Hepatic stellate cell (primary cell): ENCODE data around the gene ALB.
A peak's percentile ranks its signal among the peaks of the same experiment; 100 is the strongest.

Source experiments
- DNase-seq: peaks from one replicate; pipeline ENCODE4 v3.0.0; 2011; ENCODE audit warnings: low spot score

Gene ALB

GRCh38 chr4:73432169-73433000 is 28.3 kb downstream of the ALB start:
- DNase-seq = no peak

DNA sequence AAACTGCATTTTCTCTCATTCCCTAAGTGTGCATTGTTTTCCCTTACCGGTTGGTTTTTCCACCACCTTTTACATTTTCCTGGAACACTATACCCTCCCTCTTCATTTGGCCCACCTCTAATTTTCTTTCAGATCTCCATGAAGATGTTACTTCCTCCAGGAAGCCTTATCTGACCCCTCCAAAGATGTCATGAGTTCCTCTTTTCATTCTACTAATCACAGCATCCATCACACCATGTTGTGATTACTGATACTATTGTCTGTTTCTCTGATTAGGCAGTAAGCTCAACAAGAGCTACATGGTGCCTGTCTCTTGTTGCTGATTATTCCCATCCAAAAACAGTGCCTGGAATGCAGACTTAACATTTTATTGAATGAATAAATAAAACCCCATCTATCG is 29.1 kb downstream of the ALB start:
- no peak for DNase-seq

DNA sequence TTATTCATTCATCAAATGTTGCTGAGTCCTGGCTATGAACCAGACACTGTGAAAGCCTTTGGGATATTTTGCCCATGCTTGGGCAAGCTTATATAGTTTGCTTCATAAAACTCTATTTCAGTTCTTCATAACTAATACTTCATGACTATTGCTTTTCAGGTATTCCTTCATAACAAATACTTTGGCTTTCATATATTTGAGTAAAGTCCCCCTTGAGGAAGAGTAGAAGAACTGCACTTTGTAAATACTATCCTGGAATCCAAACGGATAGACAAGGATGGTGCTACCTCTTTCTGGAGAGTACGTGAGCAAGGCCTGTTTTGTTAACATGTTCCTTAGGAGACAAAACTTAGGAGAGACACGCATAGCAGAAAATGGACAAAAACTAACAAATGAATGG is 30.2 kb downstream of the ALB start:
- DNase-seq = no peak

- DNase-seq = no peak
Measured at GRCh38 chr4:73435984-73436383, 31.9 kb downstream of the ALB start, which contains the start of gene AFP. Gene AFP (plus strand): TSS chr4:73436221. CDS start chr4:73436263, 42 bp downstream.

GRCh38 chr4:73436674-73437557 is 32.8 kb downstream of the ALB start:
- no peak for DNase-seq

DNA sequence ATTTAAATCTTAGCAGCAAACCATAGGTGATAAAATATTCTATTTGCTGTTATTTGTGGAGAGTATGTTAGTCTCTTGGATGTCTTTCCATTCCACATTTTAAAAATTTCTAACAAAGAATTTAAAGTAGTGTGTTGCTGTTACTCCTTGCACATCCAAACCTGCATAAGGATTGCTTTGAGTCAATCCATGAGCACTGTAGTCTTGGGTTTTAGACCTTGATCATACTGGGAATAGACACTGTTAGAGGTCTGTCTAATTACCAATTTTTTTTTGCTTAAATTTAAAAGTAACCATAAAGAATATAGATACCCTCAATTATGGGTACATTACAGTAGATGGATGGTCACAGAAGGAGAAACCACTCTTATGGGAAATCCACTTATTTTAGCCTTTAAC is 33.5 kb downstream of the ALB start:
- no peak for DNase-seq

DNA sequence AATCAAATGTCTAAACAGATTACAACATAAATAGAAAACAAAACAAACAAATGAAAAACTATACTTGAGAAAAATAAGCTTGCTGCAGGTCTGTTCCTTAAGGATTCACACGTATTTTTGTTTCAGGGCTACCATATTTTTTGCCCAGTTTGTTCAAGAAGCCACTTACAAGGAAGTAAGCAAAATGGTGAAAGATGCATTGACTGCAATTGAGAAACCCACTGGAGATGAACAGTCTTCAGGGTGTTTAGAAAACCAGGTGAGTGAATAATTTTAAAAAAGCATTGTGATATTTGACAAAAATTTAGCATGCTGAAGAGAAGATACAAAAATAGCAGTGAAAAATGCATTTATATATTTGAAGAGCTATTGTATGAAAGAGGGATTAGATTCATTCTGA is 34.0 kb downstream of the ALB start:
- DNase-seq = no peak

DNA sequence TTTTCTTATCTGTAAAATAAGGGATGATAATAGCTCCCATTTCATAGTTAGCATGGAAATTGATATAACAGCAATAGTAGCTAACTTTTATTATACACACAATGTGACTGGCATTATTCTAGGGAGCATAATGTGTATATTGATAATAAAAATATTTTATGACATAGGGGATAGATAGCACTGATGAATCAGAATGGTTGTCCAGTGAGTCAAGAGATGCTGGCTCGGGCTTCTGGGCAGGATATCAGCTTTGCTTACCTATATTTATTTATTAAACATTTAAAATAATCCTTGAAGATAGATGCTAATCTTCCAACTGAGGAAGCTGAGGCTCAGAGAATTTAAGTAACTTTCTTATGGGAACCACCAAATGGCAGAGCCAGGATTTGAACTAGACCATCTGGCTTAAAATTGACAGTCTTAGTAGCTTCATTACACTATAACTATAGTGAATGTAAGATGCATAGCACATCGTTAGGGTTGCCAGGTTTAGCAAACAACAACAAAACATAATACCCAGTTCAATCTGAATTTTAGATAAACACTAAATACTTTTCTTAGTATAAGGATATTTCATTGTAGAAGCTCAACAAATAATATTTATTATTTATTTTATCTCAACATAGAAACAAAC is 34.6 kb downstream of the ALB start:
- DNase-seq = no peak

DNA sequence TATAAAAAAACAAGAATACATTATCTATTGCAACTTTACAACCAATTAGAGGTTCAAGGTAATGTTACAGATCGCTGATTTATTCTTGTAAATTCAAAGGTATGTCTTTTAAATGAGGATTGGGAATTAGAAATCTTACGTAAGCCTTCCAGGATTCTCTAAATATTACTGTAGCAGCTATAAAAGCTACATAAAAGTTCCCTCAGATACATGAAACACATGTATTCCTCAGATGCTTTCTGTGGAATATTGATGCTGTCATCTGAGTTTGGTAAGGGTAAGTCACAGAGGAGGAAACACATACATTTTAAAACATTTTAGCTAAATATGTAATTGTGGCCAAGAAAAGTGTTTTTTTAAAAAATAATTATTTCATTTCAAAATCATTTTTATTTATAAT is 35.4 kb downstream of the ALB start:
- no peak for DNase-seq

- DNase-seq = no peak
Measured at GRCh38 chr4:73439991-73440390, 35.9 kb downstream of the ALB start.

DNA sequence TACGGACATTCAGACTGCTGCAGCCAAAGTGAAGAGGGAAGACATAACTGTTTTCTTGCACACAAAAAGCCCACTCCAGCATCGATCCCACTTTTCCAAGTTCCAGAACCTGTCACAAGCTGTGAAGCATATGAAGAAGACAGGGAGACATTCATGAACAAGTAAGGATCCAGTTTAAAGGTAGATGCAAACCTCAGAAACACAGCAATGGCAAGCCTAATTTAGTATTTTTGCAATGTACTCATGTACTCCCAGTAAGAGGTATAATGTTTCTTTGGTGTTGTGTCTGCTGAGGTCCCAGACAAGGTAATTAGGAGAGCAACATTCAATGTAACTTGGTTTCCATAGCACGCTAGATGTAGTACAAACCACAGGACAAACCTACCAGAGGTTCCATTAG is 36.6 kb downstream of the ALB start:
- DNase-seq = no peak

DNA sequence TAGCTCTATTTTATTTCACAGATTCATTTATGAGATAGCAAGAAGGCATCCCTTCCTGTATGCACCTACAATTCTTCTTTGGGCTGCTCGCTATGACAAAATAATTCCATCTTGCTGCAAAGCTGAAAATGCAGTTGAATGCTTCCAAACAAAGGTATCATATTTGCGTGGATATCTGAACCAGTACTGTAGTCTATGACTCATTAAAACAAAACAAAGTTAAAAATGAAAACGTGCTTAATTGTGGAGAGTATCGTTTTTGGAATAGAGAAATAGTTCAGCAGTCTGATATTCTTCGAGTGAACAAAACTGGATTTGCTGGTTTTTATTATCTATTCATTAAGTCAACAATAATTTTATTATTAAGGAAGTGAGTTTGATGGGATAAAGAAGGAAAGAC is 38.2 kb downstream of the ALB start:
- no peak for DNase-seq

GRCh38 chr4:73443224-73443623 is 39.1 kb downstream of the ALB start:
- DNase-seq = no peak

- no peak for DNase-seq
Measured at GRCh38 chr4:73445383-73446335, 41.6 kb downstream of the ALB start.

DNA sequence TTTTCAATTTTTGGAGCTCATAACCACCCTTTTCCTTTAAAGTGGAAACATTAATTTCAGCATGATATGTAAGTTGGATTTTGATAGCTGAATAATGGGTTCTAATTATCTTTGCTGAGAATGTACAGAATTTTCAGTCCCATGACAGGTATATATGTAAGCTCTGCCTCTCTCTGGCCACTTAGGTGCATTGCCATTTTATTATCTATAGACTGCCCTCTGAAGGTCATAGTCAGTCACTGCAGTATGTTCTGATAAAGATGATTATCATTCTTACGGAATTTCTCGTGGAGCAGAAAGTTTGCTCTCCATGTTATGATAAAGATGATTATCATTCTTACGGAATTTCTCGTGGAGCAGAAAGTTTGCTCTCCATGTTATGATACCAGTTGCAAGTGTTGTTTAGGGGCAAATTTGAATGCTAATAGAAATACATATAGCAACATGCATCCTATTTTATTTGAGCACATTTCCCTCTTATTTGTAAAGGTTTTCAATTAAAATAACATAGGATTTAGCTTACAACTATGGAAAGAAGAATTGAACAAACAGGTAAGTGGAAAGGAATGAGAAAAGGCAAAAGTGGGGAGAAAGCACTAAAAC is 42.4 kb downstream of the ALB start:
- DNase-seq = peak; percentile 20

- no peak for DNase-seq
Measured at GRCh38 chr4:73447671-73448070, 43.6 kb downstream of the ALB start.

GRCh38 chr4:73448448-73449203 is 44.5 kb downstream of the ALB start:
- no peak for DNase-seq

GRCh38 chr4:73450398-73451004 is 46.4 kb downstream of the ALB start:
- no peak for DNase-seq

DNA sequence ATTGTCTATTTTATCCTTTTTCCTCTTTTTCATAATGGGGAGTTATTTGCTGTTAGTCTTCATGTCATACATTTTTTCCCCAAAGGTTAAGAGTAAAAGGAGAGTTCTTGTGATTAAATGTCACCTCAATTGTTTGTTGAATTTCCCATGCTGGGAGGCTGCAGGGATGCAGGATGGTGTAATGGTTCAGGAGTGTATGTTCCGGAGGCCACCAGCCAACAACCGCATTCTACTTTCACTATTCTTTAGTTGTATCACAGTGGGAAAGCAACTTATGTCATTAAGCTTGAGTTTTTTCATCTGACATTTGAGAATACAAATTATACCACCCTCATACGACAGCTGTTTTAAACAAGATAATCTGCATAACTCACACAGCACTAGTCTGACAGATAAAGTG is 47.3 kb downstream of the ALB start:
- DNase-seq = no peak
